ENCODE results near the gene CDY2B.
"Not testable (repeated sequence)": the region's sequence is repeated elsewhere in the genome, so short reads cannot be mapped to it uniquely, and the experiment has no call there.

CDY2B gene, protein sequence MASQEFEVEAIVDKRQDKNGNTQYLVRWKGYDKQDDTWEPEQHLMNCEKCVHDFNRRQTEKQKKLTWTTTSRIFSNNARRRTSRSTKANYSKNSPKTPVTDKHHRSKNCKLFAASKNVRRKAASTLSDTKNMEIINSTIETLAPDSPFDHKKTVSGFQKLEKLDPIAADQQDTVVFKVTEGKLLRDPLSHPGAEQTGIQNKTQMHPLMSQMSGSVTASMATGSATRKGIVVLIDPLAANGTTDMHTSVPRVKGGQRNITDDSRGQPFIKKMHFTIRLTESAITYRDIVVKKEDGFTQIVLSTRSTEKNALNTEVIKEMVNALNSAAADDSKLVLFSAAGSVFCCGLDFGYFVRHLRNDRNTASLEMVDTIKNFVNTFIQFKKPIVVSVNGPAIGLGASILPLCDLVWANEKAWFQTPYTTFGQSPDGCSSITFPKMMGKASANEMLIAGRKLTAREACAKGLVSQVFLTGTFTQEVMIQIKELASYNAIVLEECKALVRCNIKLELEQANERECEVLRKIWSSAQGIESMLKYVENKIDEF

DNA sequence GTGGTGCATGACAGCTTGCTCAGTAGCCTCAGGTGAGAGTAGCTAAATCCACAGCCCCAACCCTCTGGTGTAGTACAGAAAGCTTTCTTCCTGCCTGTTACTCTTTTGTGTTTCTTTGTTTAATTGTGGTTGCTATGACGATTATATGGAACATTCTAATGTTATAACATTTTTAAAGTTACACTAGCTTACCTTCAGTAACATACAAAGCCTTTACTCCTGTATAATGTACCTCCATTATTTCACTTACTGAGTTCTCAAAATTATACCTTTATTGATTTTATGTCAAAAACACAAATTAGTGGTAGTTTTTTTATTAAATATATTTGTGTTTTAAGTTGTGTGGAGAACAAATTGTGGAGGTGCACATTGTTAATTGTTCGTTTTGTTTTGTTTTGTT, at the start of gene CDY2B:
TSS of gene CDY2B (minus strand) at position 101 of the 400 bp plus-strand sequence. CDS start 328 bp downstream, outside the sequence.
- not testable (repeated sequence) for DNase-seq (ENCODE audit: low spot score)

DNA sequence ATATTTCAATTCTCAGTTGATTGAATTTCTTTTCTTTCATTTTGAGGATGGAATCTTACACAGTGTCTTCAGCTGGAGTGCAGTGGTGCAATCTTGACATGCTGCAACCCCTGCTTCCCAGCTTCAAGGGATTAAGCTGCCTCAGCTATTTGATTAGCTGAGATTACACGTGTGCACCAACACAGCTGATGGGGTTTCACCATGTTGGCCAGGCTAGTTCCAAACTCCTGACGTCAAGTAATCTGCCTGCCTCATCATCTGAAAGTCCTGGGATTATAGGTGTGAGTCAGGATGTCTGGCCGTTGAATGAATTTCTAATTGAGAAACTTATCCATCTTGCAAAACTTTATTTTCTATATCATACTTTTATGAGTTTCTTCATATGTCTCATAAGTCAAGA, 28.0 kb upstream of the CDY2B start:
- DNase-seq (ENCODE audit: low spot score) = not testable (repeated sequence)

DNA sequence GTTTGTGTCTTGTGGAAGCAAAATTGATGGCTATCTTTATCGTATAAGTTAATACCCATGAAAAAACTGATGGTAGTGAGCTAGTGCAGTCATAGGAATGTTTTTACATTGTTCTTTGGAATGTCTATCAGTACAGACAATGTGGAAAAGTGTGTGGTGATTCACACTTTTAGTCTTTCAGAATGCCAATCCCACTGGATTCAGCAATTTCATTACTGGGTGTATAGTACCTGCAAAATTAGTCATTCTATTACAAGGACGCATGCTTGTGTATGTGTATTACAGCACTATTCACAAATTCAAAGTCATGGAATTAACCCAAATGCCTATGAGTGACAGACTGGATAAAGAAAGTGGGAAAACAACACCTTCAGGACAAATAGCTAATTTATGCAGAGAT, 27.3 kb upstream of the CDY2B start:
- DNase-seq (ENCODE audit: low spot score) = not testable (repeated sequence)

DNA sequence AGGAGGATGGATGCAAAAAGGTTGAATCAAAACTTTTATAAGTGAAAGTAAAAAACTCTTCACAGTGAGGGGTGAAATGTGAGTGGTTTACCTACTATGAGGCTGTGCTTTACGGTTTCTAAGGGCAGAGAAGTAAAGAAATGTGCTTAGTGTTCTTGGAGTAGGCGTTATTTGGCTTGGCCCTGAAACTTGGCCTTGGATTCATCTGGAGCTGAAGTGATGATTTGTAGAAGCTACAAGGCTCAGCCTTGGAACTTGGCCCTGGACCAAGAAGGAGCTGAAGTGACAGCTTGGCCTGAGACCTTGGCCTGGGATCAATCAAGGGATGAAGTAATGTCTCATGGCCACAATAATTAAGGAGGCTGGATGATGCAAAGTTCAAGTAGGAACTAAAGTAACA, 1.7 kb upstream of the CDY2B start:
- DNase-seq (ENCODE audit: low spot score) = not testable (repeated sequence)

DNA sequence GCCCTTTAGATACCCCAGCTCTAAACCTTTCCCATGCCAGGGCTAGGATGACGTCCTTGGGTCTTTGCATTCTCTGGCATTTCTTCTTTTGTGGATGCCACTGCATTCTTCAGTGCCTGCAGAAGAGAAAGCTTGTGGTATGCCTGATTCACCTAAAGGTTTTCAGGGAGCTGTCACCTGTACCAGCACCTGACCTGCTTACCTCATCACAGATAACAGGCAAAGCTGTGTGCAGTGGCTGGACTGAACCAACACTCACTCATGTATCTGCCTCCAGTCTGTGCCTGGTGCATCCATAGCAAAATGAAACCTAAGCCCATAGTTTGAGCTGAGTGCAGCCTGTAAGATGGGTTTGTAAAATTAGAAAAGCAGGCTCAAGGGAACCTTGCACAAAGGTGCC, 3.3 kb downstream of the CDY2B start:
- not testable (repeated sequence) for DNase-seq (ENCODE audit: low spot score)

DNA sequence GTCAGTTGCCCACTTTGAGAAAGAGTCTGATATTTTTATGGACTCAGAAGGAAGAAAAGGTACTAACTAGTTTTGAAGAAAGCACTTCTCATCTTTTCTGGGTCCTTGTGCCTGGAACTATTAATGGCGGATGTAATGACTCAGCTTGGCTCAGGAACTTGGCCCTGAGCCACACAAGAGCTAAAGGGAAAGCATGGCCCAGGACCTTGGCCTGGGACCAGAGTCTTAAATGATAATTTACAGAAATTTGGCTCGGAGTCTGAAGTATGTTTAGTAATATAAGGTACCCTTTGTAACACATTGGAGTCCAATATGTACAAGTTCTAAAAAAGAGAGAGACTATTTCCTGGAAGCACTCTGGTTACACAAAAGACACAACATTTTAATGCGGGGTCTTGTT, 4.6 kb downstream of the CDY2B start:
- not testable (repeated sequence) for DNase-seq (ENCODE audit: low spot score)

DNA sequence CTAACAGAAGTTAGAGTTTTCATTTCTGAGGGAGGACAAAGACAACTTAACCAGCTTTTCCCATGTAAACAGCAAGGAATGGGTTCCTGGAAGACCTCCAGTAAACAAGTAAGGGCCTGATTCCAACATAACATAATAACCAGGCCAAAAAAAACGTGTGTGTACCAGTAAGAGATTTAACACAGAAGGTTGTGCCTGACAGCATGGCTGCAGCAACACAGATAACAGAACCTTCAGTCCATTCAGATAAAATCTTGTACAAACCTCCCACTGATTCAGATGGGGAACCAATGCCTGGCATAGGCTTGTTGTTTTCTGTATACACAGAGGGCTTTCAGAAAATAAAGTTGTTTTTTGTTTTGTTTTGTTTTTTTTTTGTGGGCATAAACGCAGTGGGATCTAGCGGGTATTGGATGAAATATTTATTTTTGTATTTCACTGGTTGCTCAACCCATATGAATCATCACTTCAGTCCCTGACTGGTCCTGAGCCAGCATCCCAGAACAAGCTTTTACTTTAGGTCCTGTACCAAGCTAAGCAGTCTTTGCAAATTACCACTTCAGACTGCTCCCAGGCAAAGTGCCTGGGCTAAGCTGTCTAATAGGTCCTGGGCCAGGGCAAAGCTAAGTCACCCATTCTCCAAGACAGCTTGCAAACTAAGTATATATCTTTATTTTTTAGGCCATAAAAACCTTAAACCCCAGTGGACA, 8.7 kb downstream of the CDY2B start:
- DNase-seq (ENCODE audit: low spot score) = not testable (repeated sequence)

DNA sequence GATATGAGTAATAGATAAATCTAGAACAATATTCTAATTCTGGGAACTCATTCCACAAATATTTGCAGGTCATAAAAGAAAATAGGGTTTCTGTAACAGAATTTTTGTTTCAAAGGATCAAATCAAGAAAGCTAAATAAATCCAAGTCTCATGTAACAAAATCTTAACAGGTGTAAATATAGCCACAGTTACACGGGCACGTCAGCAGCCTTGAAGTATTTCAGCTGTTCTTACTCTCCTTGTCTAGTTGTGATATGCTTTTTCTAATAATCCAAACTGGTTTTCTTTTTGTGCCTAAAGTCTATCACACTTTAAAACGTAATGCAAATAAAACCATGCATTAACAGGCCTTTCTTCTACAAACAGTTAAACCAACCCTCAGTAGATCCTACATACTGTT, 9.3 kb downstream of the CDY2B start:
- not testable (repeated sequence) for DNase-seq (ENCODE audit: low spot score)

DNA sequence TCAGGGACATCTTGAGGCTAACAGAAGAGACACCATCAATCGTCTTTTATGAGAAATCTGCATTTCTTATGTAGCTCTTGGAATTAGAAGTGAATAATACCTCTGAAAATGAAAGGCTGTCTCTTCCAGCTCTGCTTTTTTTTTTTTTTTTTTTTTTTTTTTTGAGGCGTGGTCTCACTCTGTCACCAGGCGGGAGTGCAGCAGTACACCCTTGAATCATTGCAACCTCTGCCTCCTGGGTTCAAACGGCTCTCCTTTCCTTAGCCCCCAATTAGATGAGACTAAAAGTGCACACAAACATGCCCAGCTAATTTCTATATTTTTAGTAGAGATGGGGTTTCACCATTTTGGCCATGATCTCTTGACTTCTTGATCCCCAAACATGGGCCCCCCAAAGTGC, 12.2 kb downstream of the CDY2B start:
- not testable (repeated sequence) for DNase-seq (ENCODE audit: low spot score)

DNA sequence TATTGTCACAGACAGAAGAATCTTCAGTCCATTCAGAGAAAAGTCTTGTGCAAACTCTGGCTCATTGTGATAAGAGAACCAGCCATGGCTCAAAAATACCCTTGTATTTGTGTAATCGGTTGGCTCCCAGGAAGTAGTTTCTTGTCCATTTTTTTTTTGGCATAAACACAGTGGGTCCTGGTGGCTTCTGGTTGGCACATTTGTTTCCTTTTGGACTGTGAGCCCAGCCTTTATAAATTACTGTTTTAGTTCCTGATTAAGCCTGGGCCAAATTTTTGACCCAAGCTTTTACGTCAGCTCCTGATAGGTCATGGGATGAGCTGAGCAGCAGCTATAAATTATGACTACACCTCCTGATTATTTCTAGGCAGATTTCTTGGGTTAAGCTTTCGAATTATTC, 19.4 kb downstream of the CDY2B start:
- DNase-seq (ENCODE audit: low spot score) = not testable (repeated sequence)

DNA sequence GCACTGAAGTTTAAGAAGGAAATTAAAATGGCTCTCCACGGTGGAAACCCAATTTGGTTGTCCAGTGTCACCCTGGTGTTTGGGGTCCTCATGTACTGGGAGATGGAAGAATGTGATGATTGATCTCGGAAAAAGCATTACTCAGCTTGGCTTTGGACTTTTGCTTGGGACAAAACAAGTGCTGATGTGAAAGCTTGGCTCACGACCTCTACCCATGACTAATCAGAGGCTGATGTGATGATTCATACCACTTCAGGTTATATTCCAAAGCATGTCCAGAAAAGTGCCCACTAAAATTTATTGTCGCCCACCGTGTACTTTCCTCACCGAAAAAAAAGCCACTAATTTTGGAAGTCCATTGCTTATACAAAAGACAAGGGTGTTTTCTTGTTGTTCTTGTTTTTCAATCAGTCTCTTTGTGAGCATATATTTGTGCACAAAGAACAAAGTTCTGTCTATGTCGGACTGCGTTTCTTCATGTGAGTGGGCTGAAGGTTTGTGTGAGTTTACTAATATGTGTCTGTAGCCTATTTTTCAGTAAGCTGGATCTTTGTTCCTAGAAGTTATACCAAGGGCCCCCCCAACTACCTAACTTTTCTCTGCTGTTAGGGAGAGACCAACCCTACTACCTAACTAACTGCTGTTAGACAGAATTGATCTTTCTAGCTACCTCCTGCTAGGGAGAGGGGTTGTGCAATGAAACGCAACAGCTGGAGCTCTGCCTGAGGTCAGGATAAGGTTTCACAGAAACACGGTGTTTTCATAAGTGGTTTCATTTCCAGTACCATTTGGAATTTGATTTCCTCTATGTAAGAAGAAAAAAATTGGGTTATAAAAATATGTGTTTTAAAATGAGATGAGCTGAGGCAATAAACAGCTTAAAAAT, 22.8 kb downstream of the CDY2B start:
- DNase-seq (ENCODE audit: low spot score) = not testable (repeated sequence)

DNA sequence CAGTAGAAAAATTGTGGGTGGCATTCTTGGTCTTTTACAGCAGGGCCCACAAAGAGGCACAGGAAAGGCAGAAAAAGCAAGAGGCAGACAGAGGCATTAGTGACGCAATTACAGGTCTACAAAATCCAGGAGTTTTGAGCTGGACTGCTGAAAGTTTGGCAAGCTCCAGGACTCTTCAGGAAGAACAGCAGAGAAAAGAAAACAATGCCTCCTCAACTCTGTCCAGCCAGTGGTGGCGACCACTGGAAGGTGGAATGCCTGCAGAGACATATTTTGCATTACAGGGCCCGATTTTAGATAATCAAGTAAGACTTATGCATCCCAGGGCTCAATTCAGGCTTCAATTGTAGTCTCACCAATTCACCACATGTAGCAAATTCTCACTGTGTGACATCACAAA, 23.5 kb downstream of the CDY2B start:
- not testable (repeated sequence) for DNase-seq (ENCODE audit: low spot score)

DNA sequence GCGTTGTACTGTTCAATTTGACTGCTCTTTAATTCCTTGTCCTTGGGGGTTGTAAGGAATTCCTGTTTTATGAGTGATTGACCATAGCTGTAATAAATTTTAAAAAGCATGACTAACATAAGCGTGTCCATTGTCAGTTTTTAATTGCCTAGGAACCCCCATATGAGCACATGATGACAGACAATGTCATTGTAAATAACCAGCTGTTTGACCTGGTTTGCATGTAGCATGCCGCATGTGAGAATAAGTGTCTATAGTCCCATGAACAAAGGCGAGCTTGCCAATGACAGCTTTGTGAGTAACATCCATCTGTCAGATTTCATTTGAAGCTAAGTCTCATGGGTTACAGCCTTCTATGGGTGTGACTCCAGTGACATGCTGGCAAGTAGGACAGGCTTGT, 30.9 kb downstream of the CDY2B start:
- DNase-seq (ENCODE audit: low spot score) = not testable (repeated sequence)

DNA sequence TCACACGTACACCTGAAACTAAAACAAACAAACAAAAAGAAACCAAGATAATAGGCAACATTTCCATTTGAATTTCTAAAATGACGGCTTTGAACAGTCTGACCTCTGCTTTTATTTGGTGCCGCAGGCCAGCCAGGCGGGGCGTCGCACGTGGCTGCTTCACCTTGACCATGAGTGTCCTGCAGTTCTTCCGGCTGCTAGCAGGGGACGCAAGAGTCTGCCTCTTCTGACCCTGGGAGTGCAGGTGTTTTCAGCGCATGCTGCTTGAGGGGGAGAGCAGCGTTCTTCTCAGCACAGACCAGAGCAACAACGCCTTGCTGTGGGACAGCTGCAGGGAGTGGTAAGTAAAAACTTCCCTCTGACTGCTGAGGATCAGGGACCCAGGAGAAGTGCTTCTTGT, 47.9 kb downstream of the CDY2B start:
- not testable (repeated sequence) for DNase-seq (ENCODE audit: low spot score)

Data from iPS-NIHi11 (cell line).